ENCODE results near the gene NRN1L. TPM values are rescaled to one million over a fixed set of nuclear protein-coding genes. Genes with fewer than 3 reads are reported as not detected.
A peak's percentile ranks its signal among the peaks of the same experiment; 100 is the strongest.

The NRN1L gene
- total RNA-seq, 4 donors from 2014 or later: 2.1 TPM; not detected in 3

- H3K4me3 ChIP-seq: no peak overlapping the region
- DNase-seq: no peak
- no peaks in the 10 kb centered on the region for H3K36me3 ChIP-seq
- no peak overlapping the region for H3K27ac ChIP-seq
- H3K27me3 ChIP-seq: no peaks in the 10 kb centered on the region
- intact Hi-C loops (cut with DNase I; ENCODE audit: low total_unique reads): loop anchor here (5.0 kb wide), 1 partner anchor 46 kb away; no protein-coding TSS in a partner anchor
- peaks cover 0 to 5% of the 10 kb centered on the region in 2 donors for H3K4me1 ChIP-seq
- H3K9me3 ChIP-seq: no peaks in the 10 kb centered on the region
- TF ChIP-seq CTCF (IDR thresholded peaks at IDR 0.05) (no peak), POLR2A (IDR thresholded peaks at IDR 0.05) (no peak)
Observed at GRCh38 chr16:67881621-67882161, 3.0 kb upstream of the NRN1L start.

- no peak overlapping the region for H3K4me3 ChIP-seq
- H3K9me3 ChIP-seq: no peaks in the 10 kb centered on the region
- peaks cover 0 to 5% of the 10 kb centered on the region in 2 donors for H3K4me1 ChIP-seq
- intact Hi-C loops (cut with DNase I; ENCODE audit: low total_unique reads): loop anchor here (5.0 kb wide), 1 partner anchor 45 kb away; no protein-coding TSS in a partner anchor
- no peak overlapping the region for H3K27ac ChIP-seq
- H3K36me3 ChIP-seq: no peaks in the 10 kb centered on the region
- no peaks in the 10 kb centered on the region for H3K27me3 ChIP-seq
- DNase-seq: no peak
- TF ChIP-seq CTCF (IDR thresholded peaks at IDR 0.05): no peak
- TF ChIP-seq POLR2A (IDR thresholded peaks at IDR 0.05): no peak
Observed at GRCh38 chr16:67882374-67883145, 2.1 kb upstream of the NRN1L start.

DNA sequence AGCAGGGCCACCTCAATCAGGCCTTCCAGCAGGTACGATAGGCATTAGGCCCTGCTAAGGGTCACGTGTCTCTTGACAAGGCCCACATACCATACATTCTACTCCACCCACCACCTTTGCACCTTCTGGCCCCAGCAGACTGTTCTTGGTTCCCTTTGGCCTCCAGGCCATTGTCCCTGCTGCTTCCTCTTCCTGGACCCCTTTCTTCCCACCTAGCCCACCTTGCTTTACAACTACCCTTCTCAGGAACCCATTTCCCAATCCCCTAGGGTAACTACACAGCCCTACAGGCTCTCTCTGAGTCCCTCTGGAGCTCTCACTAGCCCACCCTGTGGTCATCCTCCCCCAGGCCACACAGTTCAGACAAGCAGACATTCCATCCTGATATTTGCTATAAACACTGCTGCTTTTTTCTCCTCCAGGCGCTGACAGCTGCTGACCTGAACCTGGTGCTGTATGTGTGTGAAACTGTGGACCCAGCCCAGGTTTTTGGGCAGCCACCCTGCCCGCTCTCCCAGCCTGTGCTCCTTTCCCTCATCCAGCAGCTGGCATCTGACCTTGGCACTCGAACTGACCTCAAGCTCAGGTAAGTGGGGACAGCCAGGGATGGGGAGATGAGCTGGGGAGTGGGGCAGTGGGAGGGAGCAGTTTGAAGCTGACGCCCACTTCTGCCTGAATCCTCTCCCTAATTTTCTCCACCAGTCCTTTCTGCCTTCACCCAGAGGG lies 1.4 kb upstream of the NRN1L start:
- Histone ChIP-seq H3K27me3 (no peaks in the 10 kb centered on the region), H3K9me3 (no peaks in the 10 kb centered on the region), H3K27ac (peak overlapping the region in 1 of 2 donors; percentile 72), H3K36me3 (no peaks in the 10 kb centered on the region), H3K4me1 (peaks cover 0 to 5% of the 10 kb centered on the region in 2 donors), H3K4me3 (no peak overlapping the region)
- DNase-seq: no peak
- intact Hi-C loops (cut with DNase I; ENCODE audit: low total_unique reads): loop anchor here (5.0 kb wide), 1 partner anchor 44 kb away; no protein-coding TSS in a partner anchor
- no peak for TF ChIP-seq CTCF (IDR thresholded peaks at IDR 0.05)
- no peak for TF ChIP-seq POLR2A (IDR thresholded peaks at IDR 0.05)

DNA sequence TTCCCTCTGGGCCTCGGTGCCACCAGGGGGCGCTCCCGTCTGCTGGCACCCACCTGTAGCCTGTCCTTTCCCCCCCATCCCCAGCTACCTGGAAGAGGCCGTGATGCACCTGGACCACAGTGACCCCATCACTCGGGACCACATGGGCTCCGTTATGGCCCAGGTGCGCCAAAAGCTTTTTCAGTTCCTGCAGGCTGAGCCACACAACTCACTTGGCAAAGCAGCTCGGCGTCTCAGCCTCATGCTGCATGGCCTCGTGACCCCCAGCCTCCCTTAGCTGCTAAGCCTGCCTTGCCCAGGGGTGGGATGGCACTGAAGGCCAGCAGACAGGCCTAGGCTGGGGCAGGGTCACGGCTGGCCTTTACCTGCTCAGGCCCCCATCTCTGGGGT lies 818 bp upstream of the NRN1L start:
- Histone ChIP-seq H3K4me1 (peaks cover 0 to 5% of the 10 kb centered on the region in 2 donors), H3K4me3 (no peak overlapping the region), H3K36me3 (no peaks in the 10 kb centered on the region), H3K27ac (peak overlapping the region; percentile 38 to 72), H3K27me3 (no peaks in the 10 kb centered on the region), H3K9me3 (no peaks in the 10 kb centered on the region)
- peak; percentile 48 to 52 for DNase-seq
- intact Hi-C loops (cut with DNase I; ENCODE audit: low total_unique reads): loop anchor here (5.0 kb wide), 1 partner anchor 43 kb away; no protein-coding TSS in a partner anchor
- TF ChIP-seq CTCF (IDR thresholded peaks at IDR 0.05) (peak; percentile 66 to 80 (median 75)), POLR2A (IDR thresholded peaks at IDR 0.05) (no peak)
